TTC549 (cell line): ENCODE results near the gene SFMBT2.

Source experiments
- FAIRE-seq: peaks from 2 replicates; lab custom pipeline; 2012; peaks lifted over from hg19 to GRCh38; lab: Jason Lieb, UNC

SFMBT2 gene

GRCh38 chr10:7130191-7130911 lies 280.5 kb downstream of the SFMBT2 start:
- FAIRE-seq, result no peak

- FAIRE-seq, result no peak
Observed at GRCh38 chr10:7123774-7124173, 287.1 kb downstream of the SFMBT2 start.

GRCh38 chr10:7122561-7122960 lies 288.3 kb downstream of the SFMBT2 start:
- FAIRE-seq, result no peak

GRCh38 chr10:7121154-7121797 lies 289.6 kb downstream of the SFMBT2 start:
- no peak for FAIRE-seq

GRCh38 chr10:7119325-7120015 lies 291.4 kb downstream of the SFMBT2 start:
- FAIRE-seq, result no peak

- no peak for FAIRE-seq
Observed at GRCh38 chr10:7117806-7118674, 292.8 kb downstream of the SFMBT2 start.

- no peak for FAIRE-seq
Observed at GRCh38 chr10:7117177-7117799, 293.5 kb downstream of the SFMBT2 start.

GRCh38 chr10:7111561-7111960 lies 299.3 kb downstream of the SFMBT2 start:
- FAIRE-seq, result no peak

GRCh38 chr10:7111089-7111488 lies 299.7 kb downstream of the SFMBT2 start:
- no peak for FAIRE-seq
